Chondrocyte (in vitro differentiated cells): Measurements from ENCODE around the gene PSIP1. TPM values are rescaled to one million over a fixed set of nuclear protein-coding genes. Genes with fewer than 3 reads are reported as not detected.

Experiments used
- DNase-seq: peaks from one replicate; pipeline ENCODE4 v3.0.0; 2021; ENCODE audit warnings: mixed read lengths, low spot score
- H3K27ac Mint-ChIP-seq: one replicate; pipeline ENCODE4 v1.8.0; 2021; ENCODE audit warnings: mild to moderate bottlenecking, moderate library complexity, mixed read lengths; ENCODE audit not compliant: unreplicated experiment
- H3K27me3 Mint-ChIP-seq: 2 replicates; pipeline ENCODE4 v1.8.0; 2021; ENCODE audit warnings: low read depth, mixed read lengths
- H3K36me3 Mint-ChIP-seq: 2 replicates; pipeline ENCODE4 v1.8.0; 2021; ENCODE audit warnings: low read depth, mixed read lengths
- H3K4me1 Mint-ChIP-seq: 2 replicates; pipeline ENCODE4 v1.8.0; 2021; ENCODE audit warnings: low read depth, mild to moderate bottlenecking, mixed read lengths
- H3K4me3 Mint-ChIP-seq: one replicate; pipeline ENCODE4 v1.8.0; 2021; ENCODE audit warnings: mild to moderate bottlenecking, moderate library complexity, mixed read lengths; ENCODE audit not compliant: unreplicated experiment
- H3K9me3 Mint-ChIP-seq: 2 replicates; pipeline ENCODE4 v1.8.0; 2021; ENCODE audit warnings: low read depth, mixed read lengths
- CTCF ChIP-seq: fragments of 200-600 bp; sonication (generic); IDR thresholded peaks from 2 replicates; pipeline ENCODE4 v1.5.0; 2021; ENCODE audit warnings: antibody characterized with exemption, mild to moderate bottlenecking, moderate library complexity
- total RNA-seq: library from RNA; stranded (reverse); gene quantifications from 3 replicates; pipeline ENCODE4 v1.2.1, GENCODE V29; 2021

PSIP1 gene
- total RNA-seq, 1 donor from 2014 or later: 40.3 TPM

GRCh38 chr9:15417626-15418025, 93.1 kb downstream of the PSIP1 start:
- Mint-ChIP-seq H3K4me1 (peaks cover 30% of the 10 kb centered on the region), H3K27ac (no peak overlapping the region), H3K36me3 (no peaks in the 10 kb centered on the region), H3K9me3 (no peaks in the 10 kb centered on the region), H3K27me3 (no peaks in the 10 kb centered on the region), H3K4me3 (no peak overlapping the region)
- TF ChIP-seq CTCF: no peak
- no peak for DNase-seq

- Mint-ChIP-seq H3K27me3 (no peaks in the 10 kb centered on the region), H3K36me3 (no peaks in the 10 kb centered on the region), H3K27ac (no peak overlapping the region), H3K4me3 (no peak overlapping the region), H3K4me1 (peaks cover 24% of the 10 kb centered on the region), H3K9me3 (no peaks in the 10 kb centered on the region)
- TF ChIP-seq CTCF: peak; percentile 83
- DNase-seq: no peak
Observed at GRCh38 chr9:15416880-15417279, 93.9 kb downstream of the PSIP1 start.

Other genes with a start within 250 kb of the PSIP1 start
- 27.9 to 35.1 TPM (median 30.6 TPM) in 3 replicates for gene TTC39B, start 203.8 kb downstream of the PSIP1 start, total RNA-seq
- 38.1 to 43.3 TPM (median 38.3 TPM) in 3 replicates for gene SNAPC3, start 88.1 kb downstream of the PSIP1 start, total RNA-seq
- gene CCDC171, start 42.1 kb upstream of the PSIP1 start, total RNA-seq: 2.6 to 6.3 TPM (median 3.2 TPM) in 3 replicates